Mammary epithelial cell (primary cell): ENCODE data around the gene CORT.

Experiments used
- EZH2 ChIP-seq: IDR thresholded peaks from 2 replicates; pipeline ENCODE4 v1.6.1; 2012; ENCODE audit warnings: low read length, inconsistent platforms, borderline replicate concordance
- TF ChIP-seq, protein P1 (sequence below), 2 donors: IDR thresholded peaks in 1 of 2; conservative IDR thresholded peaks in 1 of 2; 2 replicates each; pipeline ENCODE4 v1.5.1; 2011 to 2012; ENCODE audit warnings: inconsistent platforms in 2 of 2, low read length in 2 of 2, mild to moderate bottlenecking in 2 of 2, control low read depth in 1 of 2, low read depth in 1 of 2; ENCODE audit not compliant: insufficient read depth in 1 of 2; ENCODE audit errors: extremely low read depth in 1 of 2

- TF ChIP-seq, protein P1, sequence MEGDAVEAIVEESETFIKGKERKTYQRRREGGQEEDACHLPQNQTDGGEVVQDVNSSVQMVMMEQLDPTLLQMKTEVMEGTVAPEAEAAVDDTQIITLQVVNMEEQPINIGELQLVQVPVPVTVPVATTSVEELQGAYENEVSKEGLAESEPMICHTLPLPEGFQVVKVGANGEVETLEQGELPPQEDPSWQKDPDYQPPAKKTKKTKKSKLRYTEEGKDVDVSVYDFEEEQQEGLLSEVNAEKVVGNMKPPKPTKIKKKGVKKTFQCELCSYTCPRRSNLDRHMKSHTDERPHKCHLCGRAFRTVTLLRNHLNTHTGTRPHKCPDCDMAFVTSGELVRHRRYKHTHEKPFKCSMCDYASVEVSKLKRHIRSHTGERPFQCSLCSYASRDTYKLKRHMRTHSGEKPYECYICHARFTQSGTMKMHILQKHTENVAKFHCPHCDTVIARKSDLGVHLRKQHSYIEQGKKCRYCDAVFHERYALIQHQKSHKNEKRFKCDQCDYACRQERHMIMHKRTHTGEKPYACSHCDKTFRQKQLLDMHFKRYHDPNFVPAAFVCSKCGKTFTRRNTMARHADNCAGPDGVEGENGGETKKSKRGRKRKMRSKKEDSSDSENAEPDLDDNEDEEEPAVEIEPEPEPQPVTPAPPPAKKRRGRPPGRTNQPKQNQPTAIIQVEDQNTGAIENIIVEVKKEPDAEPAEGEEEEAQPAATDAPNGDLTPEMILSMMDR (conservative IDR thresholded peaks at IDR 0.05 in 1 of 2, IDR thresholded peaks at IDR 0.05 in 1 of 2; ENCODE audit: extremely low read depth in 1 of 2, insufficient read depth in 1 of 2, low read depth in 1 of 2, low read length in 2 of 2) = no peak
- no peak for TF ChIP-seq EZH2
These were observed 20.0 kb upstream of the CORT start for GRCh38 chr1:10429868-10430215.
